Middle frontal gyrus (tissue), 1 donor: ENCODE results near the gene ADGRE1.

Experiments
- DNase-seq: peaks from one replicate; pipeline ENCODE4 v3.0.0-alpha.2; 2015; ENCODE audit warnings: low spot score; ENCODE audit errors: extremely low spot score

Gene ADGRE1

DNA sequence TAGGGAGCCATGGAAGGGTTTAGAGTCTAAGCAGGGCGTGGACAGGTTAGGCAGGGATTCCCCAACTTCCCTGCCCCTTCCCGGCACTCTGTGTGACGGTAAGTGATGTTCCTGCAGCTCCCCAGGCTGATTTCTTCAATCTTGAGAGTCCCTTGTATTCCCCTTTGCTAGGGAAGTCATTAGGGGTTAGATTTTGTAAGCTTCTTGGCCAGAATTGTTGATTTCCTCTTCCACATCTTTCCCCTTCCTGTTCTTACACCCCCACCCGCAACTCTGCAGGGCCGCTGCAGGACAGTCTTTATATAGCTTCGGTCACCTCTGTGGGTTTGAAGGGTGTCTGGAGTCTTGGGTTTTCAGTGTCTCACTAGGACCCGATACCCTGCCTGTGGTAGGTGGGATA lies 10.6 kb upstream of the ADGRE1 start:
- DNase-seq = no peak

DNA sequence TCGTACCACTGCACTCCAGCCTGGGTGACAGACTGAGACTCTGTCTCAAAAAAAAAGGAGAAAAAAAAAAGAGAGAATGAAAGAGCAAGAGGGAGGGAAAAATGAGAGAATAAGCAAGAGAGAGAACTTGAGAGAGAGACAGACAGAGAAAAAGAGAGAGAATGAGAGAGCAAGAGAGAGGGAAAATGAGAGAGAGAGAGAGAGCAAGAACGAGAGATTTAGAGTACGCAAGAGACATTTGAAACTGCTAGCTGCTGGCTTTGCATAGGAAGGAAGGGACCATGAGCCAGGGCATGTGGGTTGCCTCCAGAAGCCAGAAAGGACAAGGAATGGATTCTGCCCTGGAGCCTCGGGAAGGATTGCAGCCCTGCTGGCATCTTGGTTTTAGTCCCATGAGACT lies 9.6 kb upstream of the ADGRE1 start:
- DNase-seq = no peak

DNA sequence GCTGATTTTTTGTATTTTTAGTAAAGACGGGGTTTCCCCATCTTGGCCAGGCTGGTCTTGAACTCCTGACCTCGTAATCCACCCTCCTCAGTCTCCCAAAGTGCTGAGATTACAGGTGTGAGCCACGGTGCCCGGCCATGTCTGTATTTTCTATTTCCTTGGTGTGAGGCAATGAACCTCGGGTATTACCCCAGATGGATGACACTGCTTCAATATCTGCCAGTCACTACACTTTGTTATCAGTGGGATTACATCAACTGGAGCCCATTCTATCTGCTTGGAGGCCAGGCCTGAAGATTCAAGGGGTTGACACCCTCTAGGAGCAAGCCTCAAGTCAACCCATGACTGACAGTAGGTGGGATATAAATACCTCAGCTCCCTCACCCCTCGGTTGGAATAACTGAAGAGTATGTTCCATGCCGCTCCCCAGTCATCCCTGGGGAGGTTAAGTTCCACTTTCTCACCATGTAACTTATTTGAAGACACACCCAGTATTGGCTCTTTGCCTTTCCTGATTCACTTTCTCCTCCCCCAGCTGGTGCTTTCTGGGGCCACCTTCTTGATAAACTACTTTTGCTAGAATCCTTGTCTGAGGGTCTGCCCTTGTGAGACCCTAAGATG lies 992 bp upstream of the ADGRE1 start:
- DNase-seq = no peak

DNA sequence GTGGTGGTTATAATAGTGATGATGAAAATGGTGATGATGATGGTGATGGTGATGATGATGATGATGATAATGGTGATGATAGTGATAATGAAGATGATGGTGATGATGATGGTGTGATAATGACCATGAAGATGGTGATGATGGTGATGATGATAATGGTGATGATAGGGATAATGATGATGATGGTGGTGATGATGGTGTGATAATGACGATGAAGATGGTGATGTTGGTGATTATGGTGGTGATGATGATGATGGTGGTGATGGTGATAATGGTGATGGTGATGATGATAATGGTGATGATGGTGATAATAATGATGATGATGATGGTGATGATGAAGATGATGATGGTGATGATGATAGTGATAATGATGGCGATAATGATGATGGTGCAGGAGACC lies 1.6 kb downstream of the ADGRE1 start:
- DNase-seq = no peak

DNA sequence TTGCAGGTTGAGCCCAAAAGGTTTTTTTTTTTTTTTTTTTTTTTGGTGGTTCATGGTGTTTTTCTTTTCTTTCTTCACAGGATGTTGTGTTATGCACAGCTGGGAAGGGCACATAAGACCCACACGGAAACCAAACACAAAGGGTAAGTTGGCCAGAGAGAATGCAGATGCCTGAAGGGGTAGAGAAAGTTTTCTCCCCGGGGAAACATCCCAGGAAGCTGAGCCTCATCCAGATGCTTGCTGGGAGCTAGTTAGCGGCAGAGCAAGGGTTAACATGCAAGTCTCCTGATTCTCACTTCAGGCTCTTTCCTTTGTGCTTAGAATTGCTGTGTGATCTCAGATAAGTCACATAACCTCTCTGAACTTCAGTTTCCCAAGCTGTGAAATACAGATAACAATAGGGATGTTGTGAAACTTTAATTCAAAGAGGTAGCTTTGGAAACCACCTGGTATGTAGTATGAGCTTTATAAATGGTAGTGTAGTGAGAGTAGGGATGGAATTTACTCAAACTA lies 3.1 kb downstream of the ADGRE1 start:
- DNase-seq = no peak

DNA sequence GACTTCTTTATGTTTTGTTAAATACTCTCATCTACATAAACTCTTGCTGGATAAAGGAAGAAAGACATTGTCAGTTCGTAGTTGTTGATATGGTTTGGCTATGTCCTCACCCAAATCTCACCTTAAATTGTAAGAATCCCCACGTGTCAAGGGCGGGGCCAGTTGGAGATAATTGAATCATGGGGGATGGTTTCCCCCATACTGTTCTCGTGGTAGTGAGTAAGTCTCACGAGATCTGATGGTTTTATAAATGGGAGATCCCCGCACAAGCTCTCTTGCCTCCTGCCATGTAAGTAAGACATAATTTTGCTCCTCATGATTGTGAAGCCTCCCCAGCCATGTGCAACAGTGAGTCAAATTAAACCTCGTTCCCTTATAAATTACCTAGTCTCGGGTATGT lies 3.6 kb downstream of the ADGRE1 start:
- no peak for DNase-seq

DNA sequence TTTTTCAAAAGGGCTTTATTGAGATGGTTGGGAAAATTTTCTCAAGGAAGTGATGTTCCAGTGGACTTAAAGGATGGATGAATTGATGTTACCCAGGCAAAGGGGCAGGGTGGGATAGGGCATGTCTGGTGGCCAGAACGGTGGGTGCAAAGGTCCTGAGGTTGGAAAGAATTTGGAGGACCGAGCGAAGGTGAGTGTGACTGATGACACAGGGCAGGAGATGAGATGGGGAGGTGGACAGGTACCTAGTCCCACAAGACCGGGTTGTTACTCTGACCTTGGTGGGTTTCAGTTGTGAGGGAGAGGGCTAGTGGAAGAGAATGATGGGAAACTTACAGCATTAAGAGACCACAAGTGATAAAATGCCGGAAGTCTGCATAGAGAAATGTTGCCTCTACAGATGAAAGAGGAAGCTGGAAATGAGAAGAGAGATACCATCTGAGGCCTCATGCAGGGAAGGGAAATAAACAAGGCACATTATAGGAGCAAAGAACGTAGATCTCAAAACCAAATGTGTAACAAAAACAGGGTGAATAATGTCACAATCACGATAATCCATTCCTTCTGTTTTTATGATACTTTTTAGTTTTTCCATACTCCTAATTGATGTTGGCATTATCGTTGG lies 4.5 kb downstream of the ADGRE1 start:
- no peak for DNase-seq

DNA sequence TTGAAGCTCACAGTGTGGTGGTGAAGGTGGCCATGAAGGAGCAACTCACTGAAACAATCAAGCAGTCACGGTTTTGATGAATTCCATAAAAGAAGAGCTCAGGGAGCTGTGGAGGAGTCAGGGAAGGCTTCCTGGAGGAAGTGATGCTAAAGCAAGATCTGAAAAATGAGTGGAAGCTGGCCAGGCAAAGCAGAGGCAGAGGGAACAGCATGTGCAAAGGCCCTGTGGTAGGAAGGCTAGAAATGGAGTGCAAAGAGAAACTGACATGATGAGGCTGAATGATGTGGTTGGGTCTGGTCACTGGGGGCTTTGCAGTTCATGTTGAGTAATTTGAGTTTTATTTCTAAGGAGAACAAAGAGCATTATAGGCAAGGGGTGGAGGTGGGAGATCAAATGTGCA lies 6.9 kb downstream of the ADGRE1 start:
- no peak for DNase-seq

DNA sequence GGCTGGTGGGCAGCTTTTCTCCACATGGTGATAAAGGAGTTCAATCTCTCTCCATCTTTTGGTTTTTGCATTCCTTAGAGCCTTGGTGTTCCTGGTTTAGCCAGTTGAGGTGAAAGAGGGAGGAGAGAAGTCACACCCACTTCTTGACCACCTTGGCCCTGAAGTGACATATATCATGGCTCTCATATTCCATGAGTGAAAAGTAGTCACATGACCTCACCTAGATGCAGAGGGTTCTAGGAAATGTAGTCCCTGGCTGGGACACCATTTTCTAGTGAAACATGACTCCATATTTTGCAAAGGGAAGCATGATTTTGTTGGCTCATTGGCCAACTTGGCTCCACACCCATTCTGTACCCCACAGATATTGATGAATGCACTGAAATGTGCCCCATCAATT lies 16.1 kb downstream of the ADGRE1 start:
- no peak for DNase-seq

DNA sequence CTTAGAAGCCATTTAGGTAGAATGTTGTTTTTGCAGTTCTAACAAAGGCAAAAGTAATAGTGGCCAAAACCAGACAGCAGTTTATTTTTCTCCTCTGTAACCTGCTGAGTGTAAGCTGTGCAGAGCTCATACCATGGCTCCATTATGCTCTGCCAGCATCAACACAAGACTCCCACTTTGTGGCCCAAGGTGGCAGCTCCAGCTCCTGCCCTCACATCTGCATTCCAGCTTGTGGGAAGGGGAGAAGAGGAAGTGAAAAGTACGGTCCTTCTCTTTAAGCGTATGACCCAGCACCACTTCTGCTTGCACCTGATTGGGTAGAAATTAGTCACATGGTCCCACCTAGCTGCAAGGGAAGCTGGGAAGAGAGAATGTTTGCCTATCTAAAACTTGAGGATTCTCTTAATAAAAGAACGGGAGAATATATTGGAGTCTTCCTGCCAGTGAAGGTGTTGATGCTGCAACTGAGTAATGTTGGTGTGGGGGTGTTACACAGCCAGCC lies 19.2 kb downstream of the ADGRE1 start:
- no peak for DNase-seq

DNA sequence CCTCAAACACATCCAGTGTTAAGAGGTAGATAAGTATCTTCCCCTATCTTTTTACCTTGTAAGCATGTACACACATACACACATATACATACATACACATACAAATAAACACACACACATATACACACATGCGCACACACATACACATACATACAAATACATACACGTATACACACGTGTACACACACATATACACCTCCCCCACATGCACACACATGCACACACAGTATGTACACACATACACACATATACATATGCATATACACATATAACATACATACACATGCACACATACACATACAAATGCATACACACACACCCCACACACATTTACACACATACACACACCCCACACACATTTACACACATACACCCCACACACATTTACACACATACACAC lies 24.1 kb downstream of the ADGRE1 start:
- no peak for DNase-seq

DNA sequence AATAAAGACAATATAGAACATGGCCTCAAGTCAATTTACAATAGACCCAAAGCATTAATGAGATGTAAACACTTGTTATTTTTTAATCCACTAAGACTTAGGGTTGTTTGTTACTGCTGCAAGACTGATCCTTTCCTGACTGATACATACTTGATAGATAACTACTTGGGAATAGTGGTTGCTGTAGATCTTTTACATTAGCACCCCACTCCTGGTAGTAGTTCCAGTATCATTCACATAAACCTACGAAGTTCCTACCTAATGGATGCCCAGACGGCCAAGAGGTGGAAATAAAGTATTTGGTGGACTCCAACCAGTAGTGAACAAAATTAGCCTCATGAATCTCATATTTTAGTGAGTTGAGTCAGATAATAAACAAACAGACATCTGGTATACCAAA lies 26.9 kb downstream of the ADGRE1 start:
- no peak for DNase-seq

DNA sequence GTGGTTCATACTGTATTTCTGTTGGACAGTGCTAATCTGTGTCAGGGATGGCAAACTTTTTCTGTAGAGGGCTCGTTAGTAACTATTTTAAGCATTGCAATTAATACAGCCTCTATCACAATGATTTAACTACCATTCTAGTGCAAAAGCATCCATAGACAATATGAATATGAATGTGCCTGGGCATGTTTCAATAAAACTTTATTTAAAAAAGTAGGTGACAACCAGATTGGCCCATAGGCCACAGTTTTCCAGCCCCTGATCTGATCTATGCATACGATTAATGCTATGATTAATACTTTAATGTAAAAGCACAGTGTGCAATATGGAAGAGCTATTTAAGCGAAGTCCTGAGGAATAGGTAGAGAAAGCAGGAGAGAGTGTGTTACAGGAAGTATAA lies 29.6 kb downstream of the ADGRE1 start:
- DNase-seq = no peak

DNA sequence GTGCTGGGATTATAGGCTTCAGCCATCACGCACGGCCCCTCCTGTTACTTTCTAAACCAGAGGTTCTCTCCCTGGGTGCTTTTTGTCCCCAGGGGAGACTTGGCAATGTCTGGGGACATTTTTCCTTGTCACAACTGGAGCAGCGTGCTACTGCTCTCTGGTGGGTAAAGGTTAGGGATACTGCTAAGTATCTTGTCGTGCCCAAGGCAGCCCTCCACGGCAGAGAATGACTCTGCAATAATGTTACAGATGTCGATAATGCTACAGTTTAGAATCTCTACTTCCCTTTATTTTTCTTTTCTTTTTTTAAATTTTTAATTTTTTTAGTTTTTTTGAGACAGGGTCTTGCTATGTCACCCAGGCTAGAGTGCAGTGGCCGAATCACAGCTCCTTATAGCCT lies 38.0 kb downstream of the ADGRE1 start:
- DNase-seq = no peak

DNA sequence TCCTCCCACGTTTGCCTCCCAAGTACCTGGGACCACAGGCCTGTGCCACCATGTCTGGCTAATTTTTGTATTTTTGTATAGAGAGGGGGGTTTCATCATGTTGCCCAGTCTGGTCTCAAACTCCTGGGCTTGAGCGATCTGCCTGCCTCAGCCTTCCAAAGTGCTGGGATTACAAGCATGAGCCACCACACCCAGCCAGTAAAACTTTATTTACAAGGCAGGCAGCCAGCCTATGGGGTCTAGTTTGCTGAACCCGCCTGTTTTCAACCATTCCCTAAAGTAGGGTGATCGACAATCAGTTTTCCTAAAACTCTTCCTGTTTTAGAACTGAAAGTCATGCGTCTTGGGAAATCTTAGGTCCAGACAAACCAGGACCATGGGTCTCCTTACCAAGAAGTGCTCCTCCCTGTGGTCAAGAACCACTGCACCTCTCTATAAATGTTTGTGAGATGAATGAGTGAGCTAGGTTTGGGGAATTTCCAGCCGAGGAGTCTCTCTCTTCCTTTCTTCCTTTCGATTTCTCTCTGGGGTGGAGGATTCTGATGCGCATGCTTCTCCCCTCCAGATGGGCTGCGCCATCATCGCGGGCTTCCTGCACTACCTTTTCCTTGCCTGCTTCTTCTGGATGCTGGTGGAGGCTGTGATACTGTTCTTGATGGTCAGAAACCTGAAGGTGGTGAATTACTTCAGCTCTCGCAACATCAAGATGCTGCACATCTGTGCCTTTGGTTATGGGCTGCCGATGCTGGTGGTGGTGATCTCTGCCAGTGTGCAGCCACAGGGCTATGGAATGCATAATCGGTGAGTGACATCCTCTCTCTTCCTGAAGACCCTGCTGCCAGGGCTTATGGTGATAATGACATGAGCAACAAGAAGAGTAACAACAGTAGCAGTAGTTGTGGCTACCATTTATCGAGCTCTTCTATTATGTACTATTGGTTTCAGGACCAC lies 38.7 kb downstream of the ADGRE1 start:
- DNase-seq = no peak

DNA sequence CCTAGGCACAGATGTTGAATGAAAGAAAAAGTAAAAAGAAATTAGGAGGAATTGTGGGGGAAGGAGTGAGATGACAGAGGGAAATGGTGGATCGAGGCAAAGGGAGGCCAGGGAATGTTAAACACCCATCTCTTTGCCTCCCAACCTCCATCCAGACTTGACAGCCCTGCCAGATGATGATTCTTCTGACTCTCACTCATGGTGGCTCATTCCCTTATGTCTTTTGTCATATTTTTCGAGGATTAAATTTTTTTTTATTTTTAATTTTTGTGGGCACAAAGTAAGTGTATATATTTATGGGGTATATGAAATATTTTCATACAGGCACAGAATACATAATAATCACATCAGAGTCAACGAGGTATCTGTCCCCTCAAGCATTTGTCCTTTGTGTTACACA lies 42.8 kb downstream of the ADGRE1 start:
- DNase-seq = no peak

DNA sequence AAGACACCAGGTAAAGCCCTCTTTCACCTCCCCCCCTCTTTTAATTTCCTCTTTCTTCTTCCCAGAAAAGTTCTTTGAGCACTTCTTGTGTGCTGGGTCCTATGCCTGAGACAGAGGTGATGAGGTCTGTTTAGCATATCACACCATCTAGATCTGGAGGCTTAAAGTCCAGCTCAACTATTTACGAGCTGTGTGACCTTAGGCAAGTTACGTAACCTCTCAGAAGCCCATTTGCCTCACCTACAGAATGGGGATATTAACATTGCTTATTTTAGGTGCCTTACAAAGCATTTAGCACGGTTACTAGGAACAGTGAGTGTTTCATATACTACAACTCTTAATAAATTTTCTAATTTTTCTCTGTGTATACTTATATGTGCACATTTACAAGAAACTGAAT lies 47.7 kb downstream of the ADGRE1 start:
- DNase-seq = no peak

DNA sequence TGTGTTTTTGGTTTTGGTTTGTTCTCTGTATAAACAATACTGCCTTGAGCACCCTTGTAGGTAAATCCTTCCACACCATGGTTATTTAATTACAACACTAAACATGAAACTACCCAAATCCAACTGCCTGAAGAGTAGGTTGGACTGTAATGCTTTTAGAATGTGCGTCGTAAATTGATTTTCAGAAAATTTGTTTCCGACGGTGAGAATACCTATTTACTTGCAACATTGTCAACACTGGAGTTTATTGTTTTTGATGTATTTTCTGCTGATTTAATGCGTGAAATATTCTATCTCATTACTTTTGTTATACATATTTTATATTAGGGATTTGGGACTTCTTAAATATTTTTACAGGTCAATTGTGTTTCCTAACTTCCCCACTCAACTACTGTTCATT lies 48.2 kb downstream of the ADGRE1 start:
- DNase-seq = no peak

DNA sequence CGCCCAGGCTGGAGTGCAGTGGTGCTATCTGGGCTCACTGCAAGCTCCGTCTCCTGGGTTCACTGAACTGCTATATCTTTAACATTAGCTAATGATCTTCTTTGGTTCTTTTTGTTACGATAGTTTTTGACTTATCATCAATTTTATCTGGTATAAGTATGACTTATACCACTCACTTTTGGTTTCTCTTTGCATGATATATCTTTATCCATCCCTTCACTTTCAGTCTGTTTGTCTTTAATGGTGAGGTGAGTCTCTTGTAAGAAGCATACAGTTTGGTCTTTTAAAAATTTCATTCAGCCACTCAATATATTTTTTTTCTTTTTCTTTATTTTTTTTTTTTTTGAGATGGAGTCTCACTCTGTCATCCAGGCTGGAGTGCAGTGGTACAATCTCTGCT lies 58.4 kb downstream of the ADGRE1 start:
- no peak for DNase-seq

DNA sequence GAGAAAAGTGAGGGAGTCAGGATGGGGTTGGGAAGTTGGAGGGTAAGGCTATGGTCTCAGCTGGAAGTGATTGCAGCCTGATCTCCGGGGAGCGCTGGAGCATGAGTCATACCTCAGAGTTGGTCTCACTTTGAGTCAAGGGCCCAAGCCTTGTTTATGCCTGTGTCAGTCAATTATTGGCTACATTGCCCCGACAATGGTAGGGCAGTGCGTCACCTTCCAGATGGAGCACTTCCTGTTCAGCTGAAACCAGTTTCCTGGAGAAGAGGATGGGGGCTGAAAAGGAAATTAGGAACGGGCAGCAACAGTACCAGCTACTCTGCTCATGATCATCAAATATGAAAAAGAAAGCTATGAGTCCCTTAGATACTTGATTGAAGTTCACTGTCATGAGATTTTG lies 60.4 kb downstream of the ADGRE1 start:
- no peak for DNase-seq

DNA sequence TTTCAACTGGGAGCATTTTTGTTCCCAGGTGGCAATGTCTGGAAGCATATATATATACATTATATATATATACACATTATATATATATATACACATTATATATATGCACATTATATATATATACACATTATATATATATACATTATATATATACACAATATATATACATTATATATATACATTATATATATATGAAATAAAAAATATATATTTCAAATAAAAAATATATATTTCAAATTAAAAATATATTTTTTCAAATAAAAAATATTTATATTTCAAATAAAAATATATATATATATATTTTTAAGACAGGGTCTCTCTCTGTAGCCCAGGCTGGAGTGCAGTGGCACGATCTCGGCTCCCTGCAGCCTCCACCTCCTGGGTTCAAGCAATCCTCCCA lies 61.5 kb downstream of the ADGRE1 start:
- DNase-seq = no peak

DNA sequence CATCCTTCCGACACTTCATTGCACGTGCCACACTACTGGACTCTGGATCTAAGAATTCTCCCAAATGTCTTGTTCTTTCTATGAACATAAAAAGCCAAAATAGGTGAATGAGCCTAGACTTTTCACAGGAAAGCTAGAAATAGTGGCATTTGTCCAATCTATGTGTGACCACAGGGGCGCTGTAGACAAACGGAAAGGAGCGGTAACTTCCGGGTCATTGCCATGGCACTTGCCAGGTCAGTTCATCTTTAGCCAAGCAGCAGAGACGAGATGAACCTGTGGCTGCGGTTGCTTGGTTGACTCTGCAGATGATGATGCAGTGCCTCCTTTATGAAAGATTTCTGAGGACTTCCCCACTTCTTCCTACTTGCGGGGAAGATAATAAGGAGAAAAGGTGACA lies 65.6 kb downstream of the ADGRE1 start:
- no peak for DNase-seq
